ENCODE measurements around the gene CDH5.

GRCh38 chr16:66416136-66416535 lies 49.6 kb downstream of the CDH5 start:
- TF ChIP-seq POLR2AphosphoS5 (IDR thresholded peaks at IDR 0.05; ENCODE audit: low read depth, low read length): no peak
- TF ChIP-seq, protein P1, sequence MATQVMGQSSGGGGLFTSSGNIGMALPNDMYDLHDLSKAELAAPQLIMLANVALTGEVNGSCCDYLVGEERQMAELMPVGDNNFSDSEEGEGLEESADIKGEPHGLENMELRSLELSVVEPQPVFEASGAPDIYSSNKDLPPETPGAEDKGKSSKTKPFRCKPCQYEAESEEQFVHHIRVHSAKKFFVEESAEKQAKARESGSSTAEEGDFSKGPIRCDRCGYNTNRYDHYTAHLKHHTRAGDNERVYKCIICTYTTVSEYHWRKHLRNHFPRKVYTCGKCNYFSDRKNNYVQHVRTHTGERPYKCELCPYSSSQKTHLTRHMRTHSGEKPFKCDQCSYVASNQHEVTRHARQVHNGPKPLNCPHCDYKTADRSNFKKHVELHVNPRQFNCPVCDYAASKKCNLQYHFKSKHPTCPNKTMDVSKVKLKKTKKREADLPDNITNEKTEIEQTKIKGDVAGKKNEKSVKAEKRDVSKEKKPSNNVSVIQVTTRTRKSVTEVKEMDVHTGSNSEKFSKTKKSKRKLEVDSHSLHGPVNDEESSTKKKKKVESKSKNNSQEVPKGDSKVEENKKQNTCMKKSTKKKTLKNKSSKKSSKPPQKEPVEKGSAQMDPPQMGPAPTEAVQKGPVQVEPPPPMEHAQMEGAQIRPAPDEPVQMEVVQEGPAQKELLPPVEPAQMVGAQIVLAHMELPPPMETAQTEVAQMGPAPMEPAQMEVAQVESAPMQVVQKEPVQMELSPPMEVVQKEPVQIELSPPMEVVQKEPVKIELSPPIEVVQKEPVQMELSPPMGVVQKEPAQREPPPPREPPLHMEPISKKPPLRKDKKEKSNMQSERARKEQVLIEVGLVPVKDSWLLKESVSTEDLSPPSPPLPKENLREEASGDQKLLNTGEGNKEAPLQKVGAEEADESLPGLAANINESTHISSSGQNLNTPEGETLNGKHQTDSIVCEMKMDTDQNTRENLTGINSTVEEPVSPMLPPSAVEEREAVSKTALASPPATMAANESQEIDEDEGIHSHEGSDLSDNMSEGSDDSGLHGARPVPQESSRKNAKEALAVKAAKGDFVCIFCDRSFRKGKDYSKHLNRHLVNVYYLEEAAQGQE (IDR thresholded peaks at IDR 0.05; ENCODE audit: insufficient read depth in 1 of 2, low read depth in 2 of 2, low read length in 2 of 2): no peak

All from PFSK-1 (cell line).